Vagina (tissue), 1 donor: ENCODE results near the gene TSEN15. TPM values are rescaled to one million over a fixed set of nuclear protein-coding genes. Genes with fewer than 3 reads are reported as not detected.

ENCODE experiments used
- total RNA-seq: library from RNA; depleted of rRNA; stranded (reverse); fragments of >200 nt; gene quantifications from one replicate; pipeline ENCODE4 v1.2.3, GENCODE V29; 2016

The TSEN15 gene
- total RNA-seq, 1 donor from 2014 or later, result 18.4 TPM

Other genes starting within 250 kb of the TSEN15 start
- 23.1 TPM for gene RGL1, start 246.6 kb upstream of the TSEN15 start, total RNA-seq
- gene COLGALT2, start 14.0 kb upstream of the TSEN15 start, total RNA-seq, result 2.2 TPM